HG03460 (cell line): Measurements from ENCODE around the gene VAMP8.
"Not testable (repeated sequence)": the region's sequence is repeated elsewhere in the genome, so short reads cannot be mapped to it uniquely, and the experiment has no call there.

Experiments used
- ATAC-seq: cut with Tn5 transposase; IDR thresholded peaks from one replicate; pipeline ENCODE4 v1.9.1; 2021; ENCODE audit not compliant: unreplicated experiment

The VAMP8 gene

GRCh38 chr2:85547089-85547858 lies 30.1 kb upstream of the VAMP8 start:
- ATAC-seq = no peak

GRCh38 chr2:85547859-85548607 lies 29.4 kb upstream of the VAMP8 start:
- no peak for ATAC-seq

DNA sequence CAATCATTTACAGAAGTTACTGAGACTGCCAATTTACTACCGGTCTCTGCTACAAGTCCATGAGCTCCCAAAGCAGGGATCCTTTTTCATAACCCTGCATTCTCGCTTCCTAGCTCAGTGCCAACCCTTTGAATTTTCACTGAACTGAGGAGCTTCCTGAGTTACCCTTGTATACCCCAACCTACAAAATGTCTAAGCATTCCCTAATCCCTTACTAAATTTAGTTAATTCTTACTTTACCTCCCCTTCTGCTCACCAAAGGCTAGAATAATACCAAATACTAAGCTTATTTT lies 28.8 kb upstream of the VAMP8 start:
- no peak for ATAC-seq

DNA sequence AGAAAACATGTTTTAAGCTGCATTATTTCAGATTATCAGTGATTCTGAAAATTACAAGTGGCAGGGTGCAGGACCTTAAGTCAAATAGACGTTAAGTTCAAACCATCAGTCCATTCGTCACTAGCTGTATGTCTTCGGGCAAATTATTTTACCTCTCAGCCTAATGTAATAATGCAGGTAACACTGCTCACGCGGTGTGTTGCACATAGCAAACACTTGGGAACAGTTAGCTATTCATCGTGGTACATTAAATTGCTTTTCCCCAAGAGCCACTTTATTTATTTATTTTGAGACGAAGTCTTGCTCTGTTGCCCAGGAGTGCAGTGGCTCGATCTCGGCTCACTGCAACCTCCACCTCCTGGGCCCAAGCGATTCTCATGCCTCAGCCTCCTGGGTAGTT lies 28.3 kb upstream of the VAMP8 start:
- no peak for ATAC-seq

- no peak for ATAC-seq
Observed at GRCh38 chr2:85549826-85550225, 27.6 kb upstream of the VAMP8 start.

DNA sequence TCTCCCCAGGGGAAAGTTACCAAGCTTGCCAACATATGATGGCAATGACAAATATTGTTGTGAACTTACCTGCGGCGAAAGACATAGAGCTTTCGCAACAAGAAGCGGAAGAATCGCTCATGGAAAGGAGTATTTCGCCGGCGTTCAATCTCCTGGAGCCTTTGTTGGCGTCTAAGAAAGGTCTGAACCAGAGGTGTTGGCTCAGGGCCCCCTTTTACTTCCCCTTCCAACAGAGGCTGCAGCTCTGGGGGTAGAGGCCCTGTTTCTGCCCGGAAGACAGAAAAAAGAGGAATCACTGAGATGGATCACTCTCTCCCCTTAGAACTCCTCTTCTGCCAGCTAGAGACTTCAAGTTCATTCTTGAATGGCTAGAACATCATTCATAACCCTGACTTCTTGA lies 26.9 kb upstream of the VAMP8 start:
- ATAC-seq = no peak

- ATAC-seq = peak; percentile 66
Observed at GRCh38 chr2:85551698-85552678, 25.4 kb upstream of the VAMP8 start.

DNA sequence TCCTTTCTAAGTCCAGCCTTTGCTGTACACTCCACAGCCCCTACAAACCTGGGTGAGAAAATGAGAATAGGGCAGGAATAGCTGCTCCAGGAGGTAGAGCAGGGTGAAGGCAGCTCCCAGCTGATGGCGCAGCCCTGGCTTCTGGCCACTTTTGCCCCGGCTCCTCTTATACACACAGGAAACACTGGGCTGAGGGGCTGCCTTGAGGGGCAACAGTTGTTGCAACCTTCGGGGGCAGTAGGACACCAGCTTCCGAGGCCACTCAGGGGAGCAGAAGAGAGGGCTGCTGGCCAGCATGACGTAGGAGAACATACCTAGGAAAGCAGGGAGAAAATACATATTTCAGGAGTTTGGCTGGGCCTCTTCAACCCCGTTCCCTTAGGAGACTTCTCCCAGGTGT lies 24.2 kb upstream of the VAMP8 start:
- ATAC-seq = no peak

DNA sequence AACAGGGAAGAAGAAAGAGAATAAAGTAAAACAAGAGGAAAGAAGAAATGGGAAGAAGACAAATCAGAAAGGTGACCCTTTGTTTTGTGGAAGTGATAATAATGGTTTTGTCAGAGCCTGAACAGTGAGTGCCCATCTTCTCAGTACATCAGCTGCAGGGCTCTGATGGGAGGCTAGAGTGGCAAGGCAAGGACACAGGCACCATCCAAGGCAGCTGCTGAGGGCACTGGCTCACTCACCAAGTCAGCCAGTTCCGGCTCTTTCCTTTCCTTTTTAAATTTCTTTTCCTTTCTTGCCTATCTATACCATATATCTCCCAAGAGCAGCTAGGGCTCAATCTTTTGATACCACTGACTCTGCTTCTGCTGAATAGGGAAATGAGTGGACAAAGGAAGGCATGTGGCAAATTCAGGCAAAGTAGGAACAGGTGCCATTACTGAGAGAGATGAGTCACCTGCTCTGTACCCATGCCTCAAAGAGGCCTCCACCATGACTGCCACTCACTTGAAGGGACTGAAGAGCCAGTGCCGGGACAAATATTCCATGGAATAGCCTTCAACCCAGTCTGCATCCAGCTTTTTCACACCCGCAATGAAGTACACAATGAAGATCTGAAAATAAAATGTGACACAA lies 22.3 kb upstream of the VAMP8 start:
- ATAC-seq = no peak

- no peak for ATAC-seq
Observed at GRCh38 chr2:85557130-85557529, 20.3 kb upstream of the VAMP8 start.

DNA sequence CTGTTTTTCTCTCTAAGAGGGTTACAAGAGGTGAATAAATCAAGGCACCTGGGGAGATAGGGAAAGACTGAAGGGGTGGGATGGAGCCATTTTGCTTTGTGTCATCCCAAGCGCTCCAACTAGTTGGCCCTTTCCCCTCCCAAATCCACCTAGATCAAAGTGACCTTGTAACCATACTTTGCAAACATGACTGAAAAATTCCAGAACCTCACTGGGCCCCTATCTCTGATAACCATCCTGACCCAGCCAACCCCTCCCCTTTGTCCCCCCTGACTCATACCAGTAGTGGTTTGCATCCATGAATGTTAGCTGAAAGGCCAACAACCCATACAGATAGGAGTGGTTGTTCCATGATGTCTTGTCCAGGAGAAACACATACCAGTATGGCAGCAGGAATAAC lies 19.2 kb upstream of the VAMP8 start:
- no peak for ATAC-seq

- ATAC-seq = not testable (repeated sequence)
Observed at GRCh38 chr2:85560403-85560726, 17.0 kb upstream of the VAMP8 start.

- peak; percentile 18 for ATAC-seq
Observed at GRCh38 chr2:85560812-85561279, 16.5 kb upstream of the VAMP8 start.

GRCh38 chr2:85561280-85562212 lies 15.8 kb upstream of the VAMP8 start, which contains the start of gene GGCX:
TSS of gene GGCX (minus strand) at chr2:85561493. CDS start at chr2:85561428, 65 bp downstream.
- ATAC-seq = peak; percentile 90

DNA sequence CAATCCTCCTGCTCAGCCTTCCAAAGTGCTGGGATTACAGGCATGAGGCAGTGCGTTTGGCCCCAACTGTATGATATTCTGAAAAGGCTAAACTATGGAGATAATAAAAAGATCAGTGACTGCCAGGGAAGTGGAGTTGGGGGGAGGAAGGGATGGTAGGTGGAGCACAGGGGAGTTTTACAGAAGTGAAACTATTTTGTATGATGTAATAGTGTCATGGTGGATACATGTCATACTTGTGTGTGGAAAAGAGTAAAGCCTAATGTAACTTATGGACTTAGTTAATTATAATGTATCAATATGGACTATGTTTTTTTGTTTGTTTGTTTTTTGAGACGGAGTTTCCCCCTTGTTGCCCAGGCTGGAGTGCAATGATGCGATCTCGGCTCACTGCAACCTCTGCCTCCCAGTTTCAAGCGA lies 13.2 kb upstream of the VAMP8 start:
- ATAC-seq = no peak

- ATAC-seq = no peak
Observed at GRCh38 chr2:85566265-85566664, 11.1 kb upstream of the VAMP8 start.

DNA sequence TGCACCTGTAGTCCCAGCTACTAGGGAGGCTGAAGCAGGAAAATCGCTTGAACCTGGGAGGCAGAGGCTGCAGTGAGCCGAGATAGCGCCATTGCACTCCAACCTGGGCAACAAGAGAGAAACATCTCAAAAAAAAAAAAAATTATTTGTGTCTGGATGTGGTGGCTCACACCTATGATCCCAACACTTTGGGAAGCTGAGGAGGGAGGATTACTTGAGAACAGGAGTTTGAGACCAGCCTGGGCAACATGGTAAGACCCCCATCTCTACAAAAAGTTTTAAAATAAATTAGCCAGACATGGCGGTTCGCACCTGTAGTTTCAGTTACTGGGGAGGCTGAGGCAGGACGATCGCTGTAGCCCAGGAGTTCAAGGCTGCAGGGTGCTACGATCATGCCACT lies 1.6 kb upstream of the VAMP8 start:
- no peak for ATAC-seq

DNA sequence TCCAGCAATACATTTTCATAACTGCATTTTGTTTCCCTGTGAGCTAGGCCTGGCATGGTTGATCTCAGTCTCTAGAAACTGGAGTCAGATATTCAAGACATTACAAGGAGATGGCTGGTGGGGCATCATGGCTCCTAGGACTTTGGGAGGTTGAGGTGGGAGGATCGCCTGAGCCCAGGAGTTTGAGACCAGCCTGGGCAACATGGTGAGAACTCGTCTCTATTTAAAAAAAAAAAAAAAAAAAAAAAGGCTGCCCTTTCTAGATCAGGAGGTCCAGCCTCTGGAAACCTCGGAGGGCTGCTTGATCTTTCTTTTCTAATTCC lies 362 bp upstream of the VAMP8 start:
- ATAC-seq = no peak

DNA sequence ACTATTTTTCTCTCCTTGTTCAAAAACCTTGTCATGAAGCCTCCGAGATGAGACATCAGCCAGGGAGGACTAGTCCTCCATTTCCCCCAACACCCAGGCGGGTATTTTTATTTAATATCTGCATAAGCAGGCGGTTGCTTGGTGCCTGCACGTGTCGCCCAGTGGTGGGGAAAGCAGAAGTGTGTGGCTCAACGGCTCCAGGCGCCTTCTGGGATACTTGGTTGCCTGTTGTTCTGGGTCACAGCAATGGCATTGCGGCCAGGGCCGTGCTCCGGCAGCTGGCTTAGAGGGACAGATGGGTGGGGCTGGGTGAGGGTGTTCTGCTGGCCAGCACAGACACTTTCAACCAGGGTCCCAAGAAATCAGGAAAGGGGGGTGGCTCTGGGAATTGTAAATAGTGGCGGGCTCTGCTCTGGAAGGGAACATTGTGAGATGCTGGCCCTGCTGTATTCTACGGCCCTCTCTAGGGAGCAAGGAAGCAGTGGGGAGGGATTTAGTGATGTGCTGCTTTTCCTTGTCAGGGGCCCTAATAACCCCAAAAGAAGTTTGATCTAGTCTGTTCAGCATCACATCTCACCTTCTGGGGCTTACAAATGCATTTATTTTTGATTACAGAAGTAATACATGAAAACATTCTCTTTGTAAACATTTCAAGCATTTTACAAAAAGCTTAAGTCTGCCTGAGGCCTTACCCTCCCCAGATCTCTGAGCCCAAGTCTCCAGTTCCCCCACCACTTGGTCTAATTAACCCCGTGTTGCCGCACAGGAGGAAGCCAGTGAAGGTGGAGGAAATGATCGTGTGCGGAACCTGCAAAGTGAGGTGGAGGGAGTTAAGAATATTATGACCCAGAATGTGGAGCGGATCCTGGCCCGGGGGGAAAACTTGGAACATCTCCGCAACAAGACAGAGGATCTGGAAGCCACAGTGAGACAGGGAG lies 1.1 kb downstream of the VAMP8 start:
- peak; percentile 37 for ATAC-seq
